Measurements from ENCODE around the gene PER3.

- TF ChIP-seq CTCF (conservative IDR thresholded peaks at IDR 0.05 in 1 of 2, IDR thresholded peaks at IDR 0.05 in 1 of 2; ENCODE audit: low read depth in 1 of 2, low read length in 2 of 2) (no peak), EZH2 (IDR thresholded peaks at IDR 0.05; ENCODE audit: low read length, missing control alignments) (no peak)
Measured at GRCh38 chr1:7827126-7827955, 43.2 kb downstream of the PER3 start.

Measured in fibroblast of lung (primary cell).